Activated CD4-positive, CD25-positive, alpha-beta regulatory T cell treated with anti-CD3 and anti-CD28 coated beads, Interleukin-2, amount 50 U/mL, for 72 hours (primary cell): ENCODE data around the gene PARP12.

Experiments used
- DNase-seq: peaks from one replicate; pipeline ENCODE4 v3.0.0; 2021

PARP12 gene

DNA sequence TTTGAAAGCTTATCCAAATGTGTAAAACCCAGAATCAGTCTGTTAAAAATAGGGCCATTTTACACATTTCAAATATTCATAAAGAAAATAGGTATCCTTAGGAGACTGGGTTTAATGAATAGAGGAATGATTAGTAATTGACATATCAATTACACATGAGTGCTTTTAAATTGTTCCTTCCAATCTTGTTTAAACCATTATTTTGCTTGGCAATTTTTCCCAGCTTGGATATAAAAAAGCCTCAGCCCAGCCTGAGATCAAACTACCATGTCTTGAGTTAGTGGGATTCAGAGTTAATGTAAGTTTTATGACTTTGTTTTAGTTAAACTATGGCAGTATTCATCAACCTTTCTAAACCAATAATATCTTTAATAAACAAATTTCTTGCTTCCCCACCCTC is 28.3 kb downstream of the PARP12 start:
- DNase-seq, result no peak

DNA sequence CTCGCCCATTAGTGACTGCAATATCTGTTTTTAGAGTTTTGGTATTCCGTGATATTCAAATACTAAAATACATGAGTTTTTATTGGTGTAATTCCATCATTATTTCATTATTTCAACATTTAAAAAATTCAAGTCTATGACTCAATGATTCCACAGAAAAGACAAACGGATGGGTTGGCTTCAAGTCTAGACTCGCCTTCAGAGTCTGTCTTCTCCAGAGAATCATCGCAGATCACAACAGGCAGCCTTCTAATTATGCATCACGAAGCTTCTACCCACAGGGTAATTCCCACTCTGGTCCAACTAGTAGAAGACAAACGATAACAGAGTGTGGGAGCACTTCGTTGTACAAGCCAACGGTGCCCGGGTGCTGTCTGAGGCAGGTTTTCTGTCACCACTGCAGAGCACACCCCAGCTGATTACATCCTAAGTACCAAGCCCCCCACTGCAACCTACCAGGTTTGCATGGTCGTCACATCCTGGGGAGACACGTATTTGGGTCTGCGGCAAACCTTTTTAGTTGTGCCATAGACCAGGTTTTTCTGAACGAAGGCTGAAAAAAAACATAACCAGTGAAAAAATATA is 28.9 kb downstream of the PARP12 start:
- DNase-seq, result no peak

DNA sequence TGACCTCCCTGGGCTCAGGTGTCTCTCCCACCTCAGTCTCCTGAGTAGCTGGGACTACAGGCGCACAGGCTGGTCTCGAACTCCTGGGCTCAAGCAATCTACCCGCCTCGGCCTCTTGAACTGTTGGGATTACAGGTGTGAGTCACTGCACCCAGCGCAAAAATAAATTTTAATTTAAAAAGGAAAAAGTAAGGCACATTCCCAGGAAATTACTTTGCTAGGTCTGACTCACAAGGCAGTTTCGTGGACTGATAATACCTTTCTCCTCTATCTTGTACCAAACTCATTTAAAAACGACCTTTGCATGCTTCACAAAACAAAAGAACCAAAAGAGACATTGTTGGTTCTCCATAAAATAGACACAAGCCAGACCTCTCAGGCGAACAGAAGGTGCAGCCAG is 29.7 kb downstream of the PARP12 start:
- DNase-seq, result no peak

DNA sequence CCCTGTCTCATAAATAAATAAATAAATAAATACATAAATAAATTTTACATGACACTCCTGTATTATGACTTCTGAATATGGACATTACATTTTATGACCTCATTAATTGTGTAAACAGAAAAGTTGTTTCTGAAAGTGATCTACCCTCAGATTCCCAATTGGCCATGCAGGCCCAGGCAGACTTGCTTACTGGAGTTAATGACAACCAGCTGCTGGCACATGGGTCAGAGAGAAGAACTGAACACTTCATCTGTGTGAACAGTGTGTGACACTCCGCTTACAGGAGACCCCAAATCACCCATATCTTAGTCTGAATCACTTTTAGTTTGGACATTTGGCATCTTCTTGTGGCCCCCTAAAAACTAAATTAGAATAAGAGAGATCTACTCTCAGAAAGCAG is 31.4 kb downstream of the PARP12 start:
- DNase-seq, result no peak

DNA sequence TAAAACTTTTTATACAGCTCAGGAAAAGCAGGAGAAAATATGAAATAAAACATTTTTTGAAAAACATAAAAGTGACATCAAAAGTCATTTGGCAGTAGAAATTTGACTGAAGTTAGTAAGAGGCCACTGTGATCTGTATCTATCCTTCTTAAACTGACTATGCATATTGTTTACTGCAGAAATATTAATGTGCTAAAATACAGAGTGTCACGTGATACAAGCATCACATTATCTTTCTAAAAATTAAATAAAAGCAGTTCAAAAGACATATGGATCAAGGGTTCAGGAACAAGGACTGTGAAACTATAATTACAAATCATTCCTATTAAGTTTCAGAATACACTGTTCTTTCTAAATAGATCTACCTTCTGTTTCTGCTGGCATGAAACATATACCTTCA is 33.7 kb downstream of the PARP12 start:
- no peak for DNase-seq

DNA sequence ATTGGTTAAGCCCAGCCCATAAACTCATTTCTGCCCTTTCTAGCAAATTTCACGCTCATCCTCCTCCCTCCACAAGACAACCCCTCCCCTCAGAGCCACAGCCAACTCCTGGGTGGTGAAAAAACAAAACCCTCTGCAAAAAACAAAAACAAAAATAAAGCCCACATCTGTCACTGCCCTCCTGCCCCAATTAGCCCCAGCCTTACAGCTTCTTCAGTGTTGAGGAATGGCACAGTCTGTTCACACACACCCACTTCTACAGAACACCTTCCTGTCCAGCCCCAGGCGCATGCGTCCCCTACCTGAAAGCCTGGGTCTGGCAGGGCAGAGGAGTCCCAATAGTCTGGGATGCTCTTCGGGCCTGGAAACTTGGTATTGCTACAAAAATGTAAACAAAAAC is 34.4 kb downstream of the PARP12 start:
- DNase-seq, result no peak

DNA sequence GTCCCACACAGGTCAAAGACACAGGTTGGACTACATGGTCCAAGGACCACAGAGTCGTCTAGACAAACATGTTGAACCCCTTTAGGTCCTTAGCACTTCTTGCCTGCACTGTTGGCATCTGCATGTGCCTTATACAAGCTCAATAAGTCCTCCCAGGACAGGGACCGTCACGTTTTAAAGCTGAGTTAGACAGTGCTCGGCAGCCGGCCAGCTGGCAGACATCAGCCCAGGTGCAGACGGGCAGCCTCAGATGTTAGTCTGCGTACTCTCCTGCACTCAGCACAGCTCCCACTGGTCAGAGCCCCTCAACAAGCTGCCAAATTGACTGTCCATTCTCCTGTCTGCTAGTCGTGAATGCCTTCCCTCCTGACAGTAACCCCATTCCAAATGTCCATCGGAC is 34.9 kb downstream of the PARP12 start:
- no peak for DNase-seq

DNA sequence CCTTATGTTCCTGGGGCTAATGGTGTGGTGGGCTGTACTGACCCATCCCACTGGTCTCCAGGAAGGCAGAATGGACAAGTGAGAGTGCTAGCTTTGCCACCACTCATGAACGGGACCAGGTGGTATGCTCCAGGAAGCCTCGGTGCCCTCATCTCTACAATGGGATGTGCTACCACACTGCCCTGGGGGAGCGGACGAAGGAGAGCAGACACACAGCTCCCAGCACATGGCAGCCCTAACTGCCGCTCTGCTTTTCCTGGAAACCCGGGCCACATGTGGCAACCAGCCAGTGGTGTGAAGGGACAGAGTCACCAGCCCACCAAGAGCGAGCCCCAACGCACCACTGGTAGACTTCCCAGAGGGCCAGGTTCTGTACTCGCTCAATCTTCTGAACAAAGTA is 35.8 kb downstream of the PARP12 start:
- no peak for DNase-seq

DNA sequence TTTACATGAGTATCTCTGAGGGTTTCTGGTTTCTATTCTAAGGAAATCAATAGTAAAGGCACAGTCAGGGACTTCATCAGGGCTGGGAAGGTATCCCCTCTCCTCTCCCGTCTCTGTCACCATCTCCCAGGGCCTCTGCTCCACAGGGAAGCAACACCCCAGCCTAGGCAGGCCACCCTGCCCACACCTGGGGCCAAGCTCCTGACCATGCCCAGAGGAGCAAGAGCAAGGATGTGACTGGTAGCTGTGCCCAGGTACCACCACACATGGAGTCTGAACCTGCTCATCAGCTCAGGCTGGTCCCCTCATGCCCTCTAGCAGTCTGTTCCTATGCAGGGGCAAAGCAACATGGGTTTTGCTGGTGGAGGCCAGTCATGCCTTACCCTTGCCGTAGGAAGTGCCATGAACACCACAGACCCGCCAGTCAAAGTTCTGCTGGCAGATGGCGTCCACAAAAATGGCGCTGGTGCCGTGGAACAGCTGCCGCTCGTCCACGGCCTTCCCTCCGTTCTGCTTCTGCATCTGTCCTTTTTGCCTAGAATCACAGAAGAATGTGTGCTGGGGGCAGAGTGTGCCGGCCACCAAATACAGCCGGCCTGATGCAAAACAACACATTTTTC is 36.8 kb downstream of the PARP12 start:
- no peak for DNase-seq

DNA sequence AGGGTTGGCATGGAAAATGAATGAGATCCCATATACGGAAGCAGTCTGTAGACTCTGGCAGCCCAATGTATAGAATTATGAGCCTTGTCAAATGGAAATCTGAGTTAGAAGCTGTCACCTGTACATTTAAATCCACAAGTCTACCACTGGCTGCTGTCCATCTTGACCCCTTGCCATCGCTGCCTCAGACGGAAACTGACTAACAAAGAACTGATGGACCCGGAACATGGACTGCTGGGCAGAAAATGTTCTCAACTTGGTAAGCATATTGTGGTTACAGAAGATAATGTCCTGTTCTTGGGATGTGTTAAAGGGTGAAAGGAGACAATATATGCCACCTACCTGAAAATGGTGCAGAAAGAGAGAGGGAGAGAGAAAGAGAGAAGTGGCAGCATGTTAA is 37.5 kb downstream of the PARP12 start:
- no peak for DNase-seq

DNA sequence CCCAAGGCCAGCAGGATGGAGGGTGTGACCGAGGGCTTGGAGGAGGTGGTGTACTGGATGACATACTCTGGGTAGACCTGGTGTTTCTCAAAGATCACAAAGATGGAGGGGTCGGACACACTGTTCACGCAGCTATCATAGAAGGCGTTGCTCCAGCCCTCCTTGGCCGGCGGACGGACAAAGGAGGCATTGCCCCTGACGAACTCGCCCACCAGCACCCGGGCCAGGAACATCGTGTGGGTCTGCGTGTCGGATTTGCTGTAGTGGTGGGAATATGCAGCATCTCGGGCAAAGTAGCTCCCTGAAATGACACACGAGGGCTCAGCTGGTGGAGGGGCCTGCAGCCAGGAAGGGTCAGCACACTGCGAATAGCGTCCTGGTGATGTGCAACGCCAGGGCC is 38.2 kb downstream of the PARP12 start:
- no peak for DNase-seq

DNA sequence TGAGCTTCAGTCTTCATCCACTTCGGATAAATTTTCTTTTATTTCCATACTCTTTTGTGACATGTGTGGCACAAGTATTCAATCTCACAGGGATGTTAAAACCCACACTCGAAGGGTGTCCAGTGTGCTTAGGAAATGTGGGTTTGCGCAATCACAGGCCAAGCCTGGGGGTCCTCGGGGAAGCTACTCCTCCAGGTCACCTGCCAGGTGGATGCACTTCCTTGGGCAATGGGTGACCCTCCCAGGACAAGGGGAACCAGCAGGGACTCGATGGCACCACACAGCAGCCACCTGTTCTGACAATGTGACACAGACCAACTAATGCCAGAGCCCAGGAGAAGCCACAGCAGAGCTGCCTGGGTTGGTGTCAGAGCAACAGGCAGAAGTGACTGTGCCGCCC is 39.0 kb downstream of the PARP12 start:
- DNase-seq, result no peak

DNA sequence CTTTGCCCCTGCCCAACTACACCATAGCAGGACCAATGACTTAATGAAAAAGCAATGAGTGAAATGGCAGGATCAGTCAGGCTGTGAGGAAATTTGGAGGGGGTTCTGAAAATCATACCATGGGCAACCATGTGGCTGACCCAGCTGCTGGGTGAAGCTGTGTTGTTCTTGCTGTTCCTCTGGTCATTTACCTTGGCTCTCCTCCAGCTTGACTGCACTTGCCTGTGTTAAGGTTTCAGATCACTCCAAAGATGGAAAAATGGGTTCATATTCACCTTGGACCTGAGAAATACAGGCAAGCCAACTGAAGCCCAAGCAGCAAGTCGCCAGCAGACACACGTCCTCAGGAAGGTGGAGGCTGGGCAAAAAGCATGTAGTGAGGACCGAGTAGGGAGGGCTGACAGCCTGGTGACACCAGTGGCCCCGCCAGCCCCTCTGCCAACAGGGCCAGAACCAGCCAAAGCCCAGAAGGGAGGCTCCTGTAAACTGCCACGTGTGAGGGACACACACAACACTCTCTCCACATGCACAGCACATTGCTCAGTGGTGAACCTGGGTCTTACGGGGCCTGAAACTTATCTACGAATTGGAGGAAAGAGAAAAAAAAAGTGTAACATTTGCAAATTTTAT is 40.1 kb downstream of the PARP12 start:
- no peak for DNase-seq

DNA sequence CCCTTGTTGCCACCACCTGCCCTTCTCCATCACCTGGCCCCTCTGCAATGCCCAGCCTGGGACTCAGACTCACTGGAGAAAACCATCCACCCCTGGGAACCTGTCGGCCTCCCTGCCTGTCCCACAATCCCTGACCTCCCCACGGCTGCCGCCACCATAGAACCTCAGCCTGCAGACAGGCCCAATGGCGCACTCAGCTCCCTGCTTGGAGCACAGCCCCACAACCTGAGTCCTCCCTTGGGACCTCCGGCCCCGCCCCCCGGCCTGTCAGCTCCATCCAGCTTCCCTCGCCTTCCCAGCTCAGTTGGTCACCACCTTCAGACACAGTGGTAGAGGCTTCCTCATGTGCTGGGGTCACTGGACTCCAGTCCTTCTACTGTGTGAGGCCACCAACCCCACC is 41.1 kb downstream of the PARP12 start:
- DNase-seq, result no peak

DNA sequence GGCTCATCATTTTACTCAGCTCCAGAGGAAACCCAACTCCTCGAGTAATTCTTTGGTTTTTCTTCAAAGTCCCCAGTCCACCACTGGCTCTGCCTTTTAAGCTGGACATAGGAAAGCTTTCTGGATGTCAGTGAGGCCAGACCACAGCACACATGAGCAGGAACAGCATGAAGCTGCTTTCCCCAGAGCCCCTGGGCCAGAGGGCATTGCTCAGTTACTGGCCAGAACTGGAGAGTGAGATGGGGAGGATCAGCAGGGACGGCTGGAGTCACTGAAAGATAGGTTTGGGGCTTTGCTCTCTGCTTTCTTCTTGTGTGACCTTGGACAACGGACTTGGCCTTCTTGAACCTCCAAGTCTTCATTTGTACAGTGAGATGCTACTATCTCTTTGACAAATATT is 43.1 kb downstream of the PARP12 start:
- DNase-seq, result no peak

DNA sequence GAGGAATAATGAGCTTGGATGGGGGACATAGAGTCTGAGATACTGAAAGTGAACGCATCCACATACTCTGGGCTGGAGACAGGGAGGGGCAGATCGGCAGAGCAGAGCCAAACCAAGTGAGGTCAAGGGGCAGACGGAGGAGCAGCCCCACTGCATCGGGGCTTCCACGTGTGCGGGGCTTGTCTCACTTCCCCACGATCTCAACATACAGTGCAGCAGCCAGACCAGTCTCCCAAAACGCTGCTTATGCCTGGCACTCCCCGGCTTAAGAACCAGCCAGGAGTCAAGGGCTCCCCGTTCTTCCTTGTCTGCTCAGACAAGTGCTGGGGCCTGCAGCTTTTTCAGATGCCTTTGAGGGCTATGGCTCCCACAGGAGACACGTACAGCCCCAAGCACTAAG is 43.6 kb downstream of the PARP12 start:
- no peak for DNase-seq

DNA sequence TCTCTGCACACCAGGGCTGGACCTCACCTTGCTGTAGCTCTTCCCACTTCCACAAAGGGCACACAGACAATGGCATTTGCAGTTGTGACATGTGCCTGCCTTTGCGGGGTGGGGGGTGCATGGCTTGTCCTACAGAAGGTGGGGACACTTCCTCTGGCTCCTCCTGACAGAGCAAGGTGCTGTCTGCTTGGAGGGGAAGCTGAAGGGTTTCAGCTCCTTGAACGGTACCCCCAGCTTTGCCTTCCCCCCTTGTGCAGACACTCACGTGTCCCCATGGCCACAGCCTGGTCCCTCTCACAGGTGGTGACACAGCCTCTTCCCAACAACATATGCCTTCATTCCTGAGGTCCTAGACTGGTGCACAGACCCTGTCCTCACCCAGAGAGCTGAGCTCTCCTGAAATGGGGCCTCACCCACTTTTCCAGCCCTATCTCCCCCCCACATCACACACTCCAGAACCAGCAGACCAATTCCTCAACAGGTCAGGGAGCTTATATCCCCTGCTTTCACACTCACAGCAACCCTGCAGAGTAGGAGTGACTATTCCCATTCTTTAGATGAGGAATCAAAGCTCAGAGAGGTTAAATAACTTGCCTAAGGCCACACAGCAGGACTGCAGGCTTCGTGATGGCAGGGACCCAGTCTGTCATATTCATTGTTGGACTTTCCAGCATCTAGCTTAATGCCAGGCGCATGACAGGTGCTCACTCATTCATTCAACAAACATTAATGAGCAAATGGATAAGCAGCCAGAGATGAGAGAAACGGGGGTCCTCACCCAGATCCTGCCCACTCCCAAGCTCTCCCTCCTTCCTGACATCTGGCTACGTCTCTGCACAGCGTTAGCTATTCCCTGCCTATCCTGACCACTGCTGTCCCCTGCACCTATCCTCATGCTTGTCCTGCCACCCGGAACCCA is 44.4 kb downstream of the PARP12 start:
- DNase-seq, result no peak

DNA sequence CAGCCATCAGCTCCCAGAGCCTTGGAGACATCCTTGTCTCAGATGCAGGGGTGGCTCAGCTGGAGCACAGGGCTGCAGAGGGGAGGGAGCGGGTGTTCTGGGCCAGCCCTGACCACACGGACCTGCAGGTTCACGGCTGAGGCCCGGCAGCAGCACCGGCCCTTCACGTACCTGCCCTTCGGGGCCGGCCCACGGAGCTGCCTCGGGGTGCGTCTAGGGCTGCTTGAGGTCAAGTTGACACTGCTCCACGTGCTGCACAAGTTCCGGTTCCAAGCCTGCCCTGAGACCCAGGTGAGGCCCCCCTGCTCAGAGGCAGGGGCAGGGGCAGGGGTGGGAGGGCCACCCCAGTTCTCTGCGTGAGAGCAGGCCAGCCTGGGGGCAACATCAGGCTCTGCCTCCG is 45.2 kb downstream of the PARP12 start:
- no peak for DNase-seq

DNA sequence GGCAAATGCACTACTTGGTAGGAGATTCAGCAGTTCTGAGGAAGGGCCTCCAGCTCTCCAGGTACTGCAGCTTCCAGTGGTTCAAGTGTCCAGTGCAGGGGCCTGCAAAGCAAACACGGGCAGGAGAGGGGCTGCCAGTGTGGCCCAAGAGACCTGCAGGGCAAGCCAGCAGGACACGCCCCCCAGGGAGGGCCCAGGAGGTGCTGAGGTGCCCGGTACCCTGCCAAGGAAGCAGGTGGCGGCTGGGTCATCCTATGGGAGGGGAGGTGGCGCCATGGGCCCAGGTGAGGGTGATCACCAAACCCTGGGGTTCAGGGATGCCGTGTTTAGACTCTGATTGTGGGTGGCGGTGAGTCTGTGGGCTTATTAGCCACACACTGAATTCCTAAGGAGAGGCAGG is 45.7 kb downstream of the PARP12 start:
- no peak for DNase-seq

DNA sequence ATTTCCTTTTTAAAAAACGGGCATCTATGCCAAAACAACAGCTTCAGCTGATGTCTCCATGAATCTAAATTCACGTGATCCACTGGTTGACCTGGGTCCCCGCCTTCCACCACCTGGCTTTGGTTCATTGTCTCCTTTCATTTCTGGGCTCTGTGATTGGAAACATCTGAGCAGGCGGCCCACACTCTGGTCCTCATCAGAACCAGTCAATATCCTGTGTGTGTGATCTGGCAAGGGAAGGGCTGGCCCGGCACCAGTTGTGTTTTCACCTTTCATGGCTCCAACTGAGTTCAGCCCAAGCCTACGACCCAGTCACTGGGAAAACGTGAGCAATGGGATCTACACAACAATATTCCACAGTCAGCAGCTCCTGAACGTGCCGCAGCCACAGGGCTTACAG is 46.2 kb downstream of the PARP12 start:
- DNase-seq, result no peak

DNA sequence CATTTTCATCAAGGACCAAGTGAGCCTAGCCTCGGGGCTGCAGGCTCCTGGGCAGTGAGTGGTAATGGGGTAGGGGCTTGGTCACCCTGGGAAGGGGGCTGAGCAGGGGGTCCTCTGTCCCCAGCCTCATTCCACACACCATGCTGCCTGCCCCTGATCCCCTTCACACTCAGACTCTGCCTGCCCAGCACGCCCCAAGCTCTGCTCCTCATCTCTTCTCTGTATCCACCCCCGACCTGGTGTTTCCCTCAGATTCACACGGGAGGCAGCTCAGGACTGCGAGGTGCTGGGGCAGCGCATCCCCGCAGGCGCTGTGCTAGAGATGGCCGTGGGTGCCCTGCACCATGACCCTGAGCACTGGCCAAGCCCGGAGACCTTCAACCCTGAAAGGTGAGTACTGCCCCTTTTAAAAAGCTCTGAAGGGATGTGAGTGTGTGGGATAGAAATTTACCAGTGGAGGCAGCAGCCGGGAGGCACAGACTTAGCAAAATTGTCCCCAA is 47.2 kb downstream of the PARP12 start:
- DNase-seq, result no peak

DNA sequence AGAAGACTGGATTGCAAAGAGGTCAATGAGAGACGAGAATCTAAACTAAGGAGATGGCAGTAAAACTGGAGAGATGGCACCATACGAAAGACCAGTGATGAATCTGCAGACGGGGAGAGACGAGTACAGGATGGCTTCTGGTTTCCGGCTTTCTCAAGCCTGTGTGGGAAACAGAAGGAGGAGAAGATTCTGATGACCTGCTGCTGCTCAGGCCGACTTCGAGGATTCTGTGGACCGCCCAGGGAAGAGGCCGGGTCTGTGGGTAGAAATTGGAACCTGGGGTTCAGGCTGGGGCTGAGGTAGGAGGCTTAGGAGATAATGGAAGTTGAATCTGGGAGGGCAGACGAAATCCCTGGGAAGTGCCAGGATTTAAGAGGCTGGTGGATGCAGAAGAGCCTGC is 48.6 kb downstream of the PARP12 start:
- DNase-seq, result no peak

DNA sequence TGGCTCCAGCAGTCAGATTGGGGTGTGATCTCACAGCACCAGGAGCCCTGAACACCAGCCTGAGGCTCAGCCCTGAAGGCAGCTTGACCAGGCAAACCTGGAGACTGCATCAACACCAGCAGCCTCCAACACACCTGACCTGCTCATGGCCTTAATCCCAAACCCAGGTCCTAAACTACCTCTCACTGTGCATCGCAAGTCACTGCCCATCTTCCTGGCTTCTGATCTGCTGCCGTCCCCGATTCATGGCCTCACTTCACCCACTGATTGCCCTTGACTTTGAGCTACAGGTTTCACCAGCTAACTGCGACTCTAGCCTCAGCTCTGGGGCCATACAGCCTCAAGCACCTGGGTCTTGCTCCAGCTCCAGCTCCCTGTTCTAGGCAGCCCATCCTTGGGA is 49.1 kb downstream of the PARP12 start:
- DNase-seq, result no peak
